GM10266 (cell line): ENCODE measurements around the gene CHTF18.

Source experiments
- DNase-seq: peaks from one replicate; pipeline ENCODE4 v3.0.0; 2012; ENCODE audit errors: extremely low spot score
- TF ChIP-seq, protein P1 (sequence below): IDR thresholded peaks from 2 replicates; pipeline ENCODE4 v1.5.1; 2012; ENCODE audit warnings: mild to moderate bottlenecking, low read depth; ENCODE audit not compliant: control insufficient read depth, insufficient read depth; ENCODE audit errors: missing control alignments

The CHTF18 gene

DNA sequence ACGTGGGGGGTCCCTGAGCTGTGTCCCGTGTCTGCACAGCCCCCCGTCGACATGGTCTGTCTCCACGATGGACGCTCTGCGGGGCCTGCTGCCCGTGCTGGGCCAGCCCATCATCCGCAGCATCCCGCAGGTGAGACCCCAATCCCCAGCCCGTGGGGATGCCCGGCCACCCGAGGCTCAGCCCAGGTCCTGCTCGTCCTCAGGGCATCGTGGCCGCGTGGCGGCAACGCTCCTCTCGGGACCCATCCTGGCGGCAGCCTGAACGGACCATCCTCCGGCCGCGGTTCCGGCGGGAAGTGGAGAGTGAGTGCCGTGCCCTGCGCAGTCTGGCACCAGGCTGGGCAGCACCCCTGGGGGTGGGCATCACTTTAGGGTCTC lies 22.9 kb upstream of the CHTF18 start:
- DNase-seq: no peak
- TF ChIP-seq, protein P1, sequence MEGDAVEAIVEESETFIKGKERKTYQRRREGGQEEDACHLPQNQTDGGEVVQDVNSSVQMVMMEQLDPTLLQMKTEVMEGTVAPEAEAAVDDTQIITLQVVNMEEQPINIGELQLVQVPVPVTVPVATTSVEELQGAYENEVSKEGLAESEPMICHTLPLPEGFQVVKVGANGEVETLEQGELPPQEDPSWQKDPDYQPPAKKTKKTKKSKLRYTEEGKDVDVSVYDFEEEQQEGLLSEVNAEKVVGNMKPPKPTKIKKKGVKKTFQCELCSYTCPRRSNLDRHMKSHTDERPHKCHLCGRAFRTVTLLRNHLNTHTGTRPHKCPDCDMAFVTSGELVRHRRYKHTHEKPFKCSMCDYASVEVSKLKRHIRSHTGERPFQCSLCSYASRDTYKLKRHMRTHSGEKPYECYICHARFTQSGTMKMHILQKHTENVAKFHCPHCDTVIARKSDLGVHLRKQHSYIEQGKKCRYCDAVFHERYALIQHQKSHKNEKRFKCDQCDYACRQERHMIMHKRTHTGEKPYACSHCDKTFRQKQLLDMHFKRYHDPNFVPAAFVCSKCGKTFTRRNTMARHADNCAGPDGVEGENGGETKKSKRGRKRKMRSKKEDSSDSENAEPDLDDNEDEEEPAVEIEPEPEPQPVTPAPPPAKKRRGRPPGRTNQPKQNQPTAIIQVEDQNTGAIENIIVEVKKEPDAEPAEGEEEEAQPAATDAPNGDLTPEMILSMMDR: no peak

DNA sequence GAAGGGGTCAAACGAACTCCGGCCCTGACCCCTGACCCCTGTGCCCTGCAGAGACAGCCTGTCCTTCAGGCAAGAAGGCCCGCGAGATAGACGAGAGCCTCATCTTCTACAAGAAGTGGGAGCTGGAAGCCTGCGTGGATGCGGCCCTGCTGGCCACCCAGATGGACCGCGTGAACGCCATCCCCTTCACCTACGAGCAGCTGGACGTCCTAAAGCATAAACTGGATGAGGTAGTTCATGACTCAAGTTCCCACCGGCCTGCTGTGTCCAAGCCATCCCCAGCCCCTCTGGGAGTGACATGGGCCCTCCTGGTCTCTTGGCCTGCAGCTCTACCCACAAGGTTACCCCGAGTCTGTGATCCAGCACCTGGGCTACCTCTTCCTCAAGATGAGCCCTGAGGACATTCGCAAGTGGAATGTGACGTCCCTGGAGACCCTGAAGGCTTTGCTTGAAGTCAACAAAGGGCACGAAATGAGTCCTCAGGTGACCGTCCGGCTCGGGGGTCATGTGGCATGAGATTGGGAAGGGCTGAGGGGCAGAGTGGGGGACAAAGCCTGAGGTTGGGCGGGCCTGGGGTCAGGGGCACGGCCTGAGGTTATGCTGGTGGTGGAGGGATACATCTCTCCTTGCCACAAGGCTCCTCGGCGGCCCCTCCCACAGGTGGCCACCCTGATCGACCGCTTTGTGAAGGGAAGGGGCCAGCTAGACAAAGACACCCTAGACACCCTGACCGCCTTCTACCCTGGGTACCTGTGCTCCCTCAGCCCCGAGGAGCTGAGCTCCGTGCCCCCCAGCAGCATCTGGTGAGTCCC lies 22.2 kb upstream of the CHTF18 start:
- TF ChIP-seq, protein P1: no peak
- DNase-seq: no peak

DNA sequence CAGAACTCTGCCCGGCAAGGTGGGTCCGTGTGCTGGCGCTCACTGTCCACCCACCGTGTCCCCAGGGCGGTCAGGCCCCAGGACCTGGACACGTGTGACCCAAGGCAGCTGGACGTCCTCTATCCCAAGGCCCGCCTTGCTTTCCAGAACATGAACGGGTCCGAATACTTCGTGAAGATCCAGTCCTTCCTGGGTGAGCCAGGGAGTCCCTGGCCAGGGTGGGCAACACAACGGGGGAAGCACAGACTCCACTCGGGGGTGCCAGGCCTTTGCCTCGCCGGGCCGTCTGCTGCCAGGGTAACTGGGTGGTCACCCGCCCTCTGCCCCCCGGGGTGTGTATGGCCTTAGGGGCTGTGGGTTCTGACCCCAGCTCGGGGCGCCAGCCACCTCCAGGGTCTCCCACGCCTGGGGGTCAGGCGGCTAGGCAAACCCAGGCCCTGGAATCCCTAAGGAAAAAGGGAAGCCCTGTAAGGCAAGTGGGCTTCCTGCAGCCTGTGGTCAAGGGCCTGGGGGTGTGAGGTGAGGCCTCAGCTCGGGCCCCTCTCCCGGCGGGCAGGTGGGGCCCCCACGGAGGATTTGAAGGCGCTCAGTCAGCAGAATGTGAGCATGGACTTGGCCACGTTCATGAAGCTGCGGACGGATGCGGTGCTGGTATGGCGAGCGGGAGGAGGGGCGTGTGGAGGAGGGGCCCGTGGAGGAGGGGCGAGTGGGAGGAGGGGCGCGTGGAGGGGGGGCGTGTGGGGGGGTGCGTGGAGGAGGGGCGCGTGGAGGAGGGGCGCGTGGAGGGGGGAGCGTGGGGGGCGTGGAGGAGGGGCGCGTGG lies 21.4 kb upstream of the CHTF18 start:
- no peak for DNase-seq
- TF ChIP-seq, protein P1: no peak

DNA sequence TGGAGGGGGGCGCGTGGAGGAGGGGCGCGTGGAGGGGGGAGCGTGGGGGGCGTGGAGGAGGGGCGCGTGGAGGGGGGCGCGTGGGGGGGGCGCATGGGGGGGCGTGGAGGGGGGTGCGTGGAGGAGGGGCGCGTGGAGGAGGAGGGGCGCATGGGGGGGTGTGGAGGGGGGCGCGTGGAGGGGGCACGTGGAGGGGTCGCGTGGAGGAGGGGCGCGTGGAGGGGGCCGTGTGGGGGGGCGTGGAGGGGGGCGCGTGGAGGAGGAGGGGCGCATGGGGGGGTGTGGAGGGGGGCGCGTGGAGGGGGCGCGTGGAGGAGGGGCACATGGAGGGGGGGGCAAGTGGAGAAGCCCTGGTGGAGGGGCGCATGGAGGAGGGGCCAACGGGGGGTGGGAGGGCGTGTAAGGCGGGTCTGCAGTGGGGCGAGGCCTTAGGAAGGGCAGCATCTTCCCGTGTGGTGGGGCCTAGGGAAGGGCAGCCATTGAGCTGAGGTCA lies 20.6 kb upstream of the CHTF18 start:
- no peak for DNase-seq
- TF ChIP-seq, protein P1: no peak

DNA sequence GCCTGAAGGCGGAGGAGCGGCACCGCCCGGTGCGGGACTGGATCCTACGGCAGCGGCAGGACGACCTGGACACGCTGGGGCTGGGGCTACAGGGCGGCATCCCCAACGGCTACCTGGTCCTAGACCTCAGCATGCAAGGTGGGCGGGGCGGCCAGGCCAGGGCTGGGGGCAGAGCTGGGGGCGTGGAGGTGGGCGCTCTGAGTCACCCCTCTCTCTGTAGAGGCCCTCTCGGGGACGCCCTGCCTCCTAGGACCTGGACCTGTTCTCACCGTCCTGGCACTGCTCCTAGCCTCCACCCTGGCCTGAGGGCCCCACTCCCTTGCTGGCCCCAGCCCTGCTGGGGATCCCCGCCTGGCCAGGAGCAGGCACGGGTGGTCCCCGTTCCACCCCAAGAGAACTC lies 20.0 kb upstream of the CHTF18 start:
- no peak for DNase-seq
- TF ChIP-seq, protein P1: no peak

DNA sequence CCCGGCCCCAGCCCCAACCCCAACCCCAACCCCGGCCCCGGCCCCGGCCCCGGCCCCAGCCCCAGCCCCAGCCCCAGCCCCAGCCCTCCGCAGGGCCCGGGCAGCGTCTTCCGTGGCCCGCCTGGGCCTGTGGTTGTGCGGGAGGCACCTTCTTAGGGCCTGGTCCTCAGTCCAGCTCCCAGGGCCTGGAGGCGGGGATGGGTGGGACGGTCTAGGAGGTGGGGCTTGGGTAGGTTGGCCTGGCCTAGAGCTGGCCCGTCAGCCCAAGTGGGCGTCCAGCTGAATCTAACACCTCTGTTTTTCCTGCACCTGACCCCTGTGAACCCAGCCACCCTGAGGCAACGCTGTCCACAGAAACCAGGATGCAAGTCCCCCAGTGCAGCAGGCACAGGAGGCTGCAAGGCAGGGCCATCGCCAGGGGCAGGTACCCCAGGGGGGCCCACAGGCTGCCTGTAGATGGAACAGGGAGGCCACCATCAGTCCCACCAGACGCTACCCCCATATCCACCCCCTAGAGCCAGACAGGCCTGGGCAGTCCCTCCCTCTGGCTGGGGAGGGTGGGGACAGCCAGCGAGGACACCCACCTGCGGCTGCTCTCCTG lies 19.1 kb upstream of the CHTF18 start:
- TF ChIP-seq, protein P1: no peak
- DNase-seq: no peak
